H9 (cell line): ENCODE data around the gene GPR15LG. TPM values are rescaled to one million over a fixed set of nuclear protein-coding genes. Genes with fewer than 3 reads are reported as not detected.
A peak's percentile ranks its signal among the peaks of the same experiment; 100 is the strongest.

Experiments
- DNase-seq: peaks from one replicate; pipeline ENCODE4 v3.0.0-alpha.2; 2017
- H2AFZ ChIP-seq: one replicate; pipeline ENCODE4 v1.6.1; 2013; ENCODE audit warnings: mild to moderate bottlenecking, low read length, control low read depth, moderate library complexity
- H2AK5ac ChIP-seq: 2 replicates; pipeline ENCODE4 v1.6.1; 2013; ENCODE audit warnings: low read length, control low read depth, mixed read lengths; ENCODE audit not compliant: insufficient read length
- H2BK120ac ChIP-seq: one replicate; pipeline ENCODE4 v1.6.1; 2013; ENCODE audit warnings: low read depth, mild to moderate bottlenecking, low read length, control low read depth, inconsistent platforms; ENCODE audit not compliant: poor library complexity, severe bottlenecking
- H2BK12ac ChIP-seq: 2 replicates; pipeline ENCODE4 v1.6.1; 2013; ENCODE audit warnings: low read length, control low read depth, mixed read lengths, low read depth; ENCODE audit not compliant: insufficient read length
- H2BK15ac ChIP-seq: 2 replicates; pipeline ENCODE4 v1.6.1; 2013; ENCODE audit warnings: low read depth, low read length, control low read depth
- H2BK20ac ChIP-seq: one replicate; pipeline ENCODE4 v1.6.1; 2013; ENCODE audit warnings: low read depth, mild to moderate bottlenecking, low read length, control low read depth, inconsistent platforms; ENCODE audit not compliant: poor library complexity, severe bottlenecking
- H2BK5ac ChIP-seq: 2 replicates; pipeline ENCODE4 v1.6.1; 2013; ENCODE audit warnings: low read length, control low read depth, mixed read lengths; ENCODE audit not compliant: insufficient read length
- H3K14ac ChIP-seq: 2 replicates; pipeline ENCODE4 v1.6.1; 2013; ENCODE audit warnings: low read length, control low read depth; ENCODE audit not compliant: insufficient read depth
- H3K18ac ChIP-seq: 2 replicates; pipeline ENCODE4 v1.6.1; 2013; ENCODE audit warnings: low read depth, mild to moderate bottlenecking, mixed read lengths, low read length, control low read depth; ENCODE audit not compliant: insufficient read length
- H3K23ac ChIP-seq: 2 replicates; pipeline ENCODE4 v1.6.1; 2013; ENCODE audit warnings: low read length, control low read depth, mixed read lengths, low read depth; ENCODE audit not compliant: insufficient read length
- H3K23me2 ChIP-seq: 2 replicates; pipeline ENCODE4 v1.6.1; 2013; ENCODE audit warnings: low read depth, mild to moderate bottlenecking, mixed read lengths, low read length, control low read depth; ENCODE audit not compliant: insufficient read length, poor library complexity, severe bottlenecking
- H3K27ac ChIP-seq: 2 replicates; pipeline ENCODE4 v1.5.1; 2013; ENCODE audit warnings: low read length, control low read depth, mixed read lengths, low read depth; ENCODE audit not compliant: insufficient read length
- H3K27me3 ChIP-seq: 2 replicates; pipeline ENCODE4 v1.6.1; 2013; ENCODE audit warnings: low read length, control low read depth, inconsistent platforms; ENCODE audit not compliant: insufficient read depth
- H3K4ac ChIP-seq: 2 replicates; pipeline ENCODE4 v1.6.1; 2013; ENCODE audit warnings: low read depth, mild to moderate bottlenecking, control low read depth, inconsistent platforms, low read length, moderate library complexity
- H3K4me1 ChIP-seq: 2 replicates; pipeline ENCODE4 v1.6.1; 2013; ENCODE audit warnings: low read length, control low read depth, inconsistent platforms; ENCODE audit not compliant: insufficient read depth
- H3K4me2 ChIP-seq: 2 replicates; pipeline ENCODE4 v1.6.1; 2013; ENCODE audit warnings: low read length, control low read depth, mixed read lengths; ENCODE audit not compliant: insufficient read length, insufficient read depth
- H3K56ac ChIP-seq: 2 replicates; pipeline ENCODE4 v1.6.1; 2013; ENCODE audit warnings: low read depth, mild to moderate bottlenecking, mixed read lengths, low read length, control low read depth; ENCODE audit not compliant: insufficient read length
- H3K79me1 ChIP-seq: 2 replicates; pipeline ENCODE4 v1.6.1; 2013; ENCODE audit warnings: low read depth, mild to moderate bottlenecking, moderate library complexity, low read length, control low read depth, inconsistent platforms; ENCODE audit not compliant: insufficient read depth, poor library complexity, severe bottlenecking
- H3K79me2 ChIP-seq: 2 replicates; pipeline ENCODE4 v1.6.1; 2013; ENCODE audit warnings: low read length, control low read depth, inconsistent platforms; ENCODE audit not compliant: insufficient read depth
- H3K9ac ChIP-seq: 2 replicates; pipeline ENCODE4 v1.6.1; 2013; ENCODE audit warnings: low read length, control low read depth, mixed read lengths; ENCODE audit not compliant: insufficient read length; ENCODE audit errors: extremely low read depth
- H3K9me3 ChIP-seq: one replicate; pipeline ENCODE4 v1.6.1; 2013; ENCODE audit warnings: low read depth, low read length, inconsistent platforms; ENCODE audit not compliant: control insufficient read depth
- H3T11ph ChIP-seq: one replicate; pipeline ENCODE4 v1.6.1; 2013; ENCODE audit warnings: mild to moderate bottlenecking, low read length, control low read depth, inconsistent platforms
- H4K20me1 ChIP-seq: one replicate; pipeline ENCODE4 v1.6.1; 2013; ENCODE audit not compliant: control insufficient read depth, insufficient read length, insufficient read depth
- H4K5ac ChIP-seq: 2 replicates; pipeline ENCODE4 v1.6.1; 2013; ENCODE audit warnings: low read depth, mild to moderate bottlenecking, mixed read lengths, low read length, control low read depth; ENCODE audit not compliant: insufficient read length
- H4K8ac ChIP-seq: replicated peaks from 2 replicates; pipeline ENCODE4 v1.6.1; 2013; ENCODE audit warnings: low read length, control low read depth, mixed read lengths, low read depth; ENCODE audit not compliant: insufficient read length
- H4K91ac ChIP-seq: 2 replicates; pipeline ENCODE4 v1.6.1; 2013; ENCODE audit warnings: low read depth, mild to moderate bottlenecking, moderate library complexity, mixed read lengths, low read length, control low read depth; ENCODE audit not compliant: insufficient read length
- H3K27ac Mint-ChIP-seq, 3 experiments: 2 replicates in 2 of 3; 3 replicates in 1 of 3; pipeline ENCODE4 v1.8.0; 2020 to 2021; ENCODE audit warnings: mixed read lengths in 3 of 3, mild to moderate bottlenecking in 1 of 3, moderate library complexity in 1 of 3
- H3K27me3 Mint-ChIP-seq: 2 replicates; pipeline ENCODE4 v1.8.0; 2021; ENCODE audit warnings: low read depth, mild to moderate bottlenecking, moderate library complexity, mixed read lengths
- H3K36me3 Mint-ChIP-seq, 3 experiments: 2 replicates in 2 of 3; 3 replicates in 1 of 3; pipeline ENCODE4 v1.8.0; 2020 to 2021; ENCODE audit warnings: low read depth in 3 of 3, mixed read lengths in 3 of 3; ENCODE audit not compliant: insufficient read depth in 1 of 3
- H3K4me1 Mint-ChIP-seq, 2 experiments: 2 replicates each; pipeline ENCODE4 v1.8.0; 2020; ENCODE audit warnings: mixed read lengths in 2 of 2
- H3K4me3 Mint-ChIP-seq, 2 experiments: 2 replicates in 1 of 2; 3 replicates in 1 of 2; pipeline ENCODE4 v1.8.0; 2020 to 2021; ENCODE audit warnings: mild to moderate bottlenecking in 2 of 2, mixed read lengths in 2 of 2, moderate library complexity in 1 of 2
- H3K9me3 Mint-ChIP-seq, 2 experiments: 2 replicates in 1 of 2; 3 replicates in 1 of 2; pipeline ENCODE4 v1.8.0; 2020; ENCODE audit warnings: mild to moderate bottlenecking in 2 of 2, mixed read lengths in 2 of 2, moderate library complexity in 1 of 2
- WGBS: extraction: QIAGEN DNeasy Blood & Tissue Kit; methylation state at CpG from one replicate; pipeline ENCODE4 v1.1.7; 2013; ENCODE audit warnings: missing lambda C conversion rate, low lambda C conversion rate, mixed read lengths; ENCODE audit not compliant: insufficient read length; ENCODE audit errors: extremely low coverage; 5-methylcytosine and 5-hydroxymethylcytosine counted together
- total RNA-seq: library from RNA; stranded (reverse); gene quantifications from 2 replicates; pipeline ENCODE4 v1.2.1, GENCODE V29; 2021
- TF ChIP-seq, protein P1 (sequence below): fragments of 200-600 bp; sonication (generic); conservative IDR thresholded peaks from 3 replicates; pipeline ENCODE4 v1.8.0; 2021; ENCODE audit warnings: antibody characterized with exemption, mild to moderate bottlenecking

GPR15LG gene
- total RNA-seq, 1 experiment from 2014 or later, result not detected

DNA sequence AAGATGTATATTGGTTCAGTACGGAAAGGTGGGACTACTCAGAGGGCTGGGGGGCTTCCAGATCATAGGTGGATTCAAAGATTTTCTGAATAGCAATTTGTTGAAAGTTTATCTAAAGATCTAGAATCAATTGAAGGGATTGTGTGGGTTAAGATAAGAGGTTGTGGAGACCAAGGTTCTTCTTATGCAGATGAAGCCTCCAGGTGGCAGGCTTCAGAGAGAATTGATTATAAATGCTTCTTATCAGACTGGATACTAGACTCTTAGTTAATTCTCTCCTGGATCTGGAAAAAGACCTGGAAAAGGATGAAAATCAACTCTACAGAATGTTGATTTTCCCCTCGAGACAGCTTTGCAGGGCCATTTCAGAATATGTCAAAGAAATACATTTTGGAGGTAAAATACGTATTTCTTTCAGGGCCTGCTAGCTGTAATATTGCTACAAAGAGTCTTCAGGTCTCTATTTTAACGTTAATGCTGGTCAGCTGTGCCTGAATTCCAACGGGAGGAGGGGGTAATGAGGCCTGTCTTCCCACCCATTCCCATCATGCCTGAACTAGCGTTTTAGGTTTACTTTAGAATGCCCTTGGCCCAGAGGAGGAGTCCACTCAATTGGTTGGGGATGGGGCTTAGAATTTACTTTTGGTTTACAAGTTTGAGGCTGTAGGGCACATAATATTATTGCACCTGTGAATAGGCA, 12.8 kb upstream of the GPR15LG start:
- Mint-ChIP-seq H3K36me3 (no peaks in the 10 kb centered on the region), H3K9me3 (no peaks in the 10 kb centered on the region)
- H3K4me1 ChIP-seq, result peaks cover 26% of the 10 kb centered on the region

More for the DNA sequence above, 12.8 kb upstream of the GPR15LG start:
- Histone ChIP-seq H2BK15ac (no peak overlapping the region), H3K4me2 (no peak overlapping the region), H3K23me2 (no peaks in the 10 kb centered on the region), H2BK12ac (no peak overlapping the region), H3K27ac (no peak overlapping the region), H4K8ac (no peak overlapping the region), H3K23ac (no peak overlapping the region), H3K27me3 (no peaks in the 10 kb centered on the region), H4K5ac (no peak overlapping the region), H3K9ac (no peak overlapping the region), H2BK120ac (no peak overlapping the region), H2BK5ac (no peak overlapping the region), H3K14ac (no peak overlapping the region), H2BK20ac (no peak overlapping the region), H3K79me1 (no peaks in the 10 kb centered on the region), H3K18ac (no peak overlapping the region), H3K4ac (no peak overlapping the region), H4K91ac (no peak overlapping the region), H3K9me3 (no peaks in the 10 kb centered on the region), H3K56ac (no peak overlapping the region), H4K20me1 (no peaks in the 10 kb centered on the region), H2AK5ac (no peak overlapping the region), H2AFZ (no peak overlapping the region), H3T11ph (no peak overlapping the region), H3K79me2 (no peaks in the 10 kb centered on the region)
- no peaks in the 10 kb centered on the region; the same call in 1 of the 2 replicates for H3K27me3 Mint-ChIP-seq
- no peak for DNase-seq
- peak overlapping the region in 2 of 3 experiments; percentile 27 to 68; a peak in 4 of 7 replicates for H3K27ac Mint-ChIP-seq
- TF ChIP-seq, protein P1, sequence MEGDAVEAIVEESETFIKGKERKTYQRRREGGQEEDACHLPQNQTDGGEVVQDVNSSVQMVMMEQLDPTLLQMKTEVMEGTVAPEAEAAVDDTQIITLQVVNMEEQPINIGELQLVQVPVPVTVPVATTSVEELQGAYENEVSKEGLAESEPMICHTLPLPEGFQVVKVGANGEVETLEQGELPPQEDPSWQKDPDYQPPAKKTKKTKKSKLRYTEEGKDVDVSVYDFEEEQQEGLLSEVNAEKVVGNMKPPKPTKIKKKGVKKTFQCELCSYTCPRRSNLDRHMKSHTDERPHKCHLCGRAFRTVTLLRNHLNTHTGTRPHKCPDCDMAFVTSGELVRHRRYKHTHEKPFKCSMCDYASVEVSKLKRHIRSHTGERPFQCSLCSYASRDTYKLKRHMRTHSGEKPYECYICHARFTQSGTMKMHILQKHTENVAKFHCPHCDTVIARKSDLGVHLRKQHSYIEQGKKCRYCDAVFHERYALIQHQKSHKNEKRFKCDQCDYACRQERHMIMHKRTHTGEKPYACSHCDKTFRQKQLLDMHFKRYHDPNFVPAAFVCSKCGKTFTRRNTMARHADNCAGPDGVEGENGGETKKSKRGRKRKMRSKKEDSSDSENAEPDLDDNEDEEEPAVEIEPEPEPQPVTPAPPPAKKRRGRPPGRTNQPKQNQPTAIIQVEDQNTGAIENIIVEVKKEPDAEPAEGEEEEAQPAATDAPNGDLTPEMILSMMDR, result peak; percentile 17; the same call in 1 of the 3 replicates
- H3K4me1 Mint-ChIP-seq, result peaks cover 71 to 77% of the 10 kb centered on the region in 2 experiments
- peak overlapping the region in 1 of 2 experiments; percentile 12; a peak in 1 of 5 replicates for H3K4me3 Mint-ChIP-seq
- no CpG with 5 or more reads among the region's 6 CpGs for WGBS
